HEK293 (cell line): ENCODE data around the gene TFAP2E.

Experiments
- CTCF ChIA-PET: fragments of 350-600 bp; formaldehyde crosslinking; extraction: SDS; loops from one replicate; lab custom pipeline; 2021; ENCODE audit warnings: antibody characterized with exemption; lab: Yijun Ruan, JAX
- POLR2A ChIA-PET: fragments of 300-600 bp; formaldehyde crosslinking; extraction: SDS; loops from one replicate; lab custom pipeline; 2020; ENCODE audit warnings: antibody characterized with exemption, inconsistent platforms; lab: Yijun Ruan, JAX
- H3K27ac ChIP-seq: fragments of 200-500 bp; sonication (Bioruptor generic); 2 replicates; pipeline ENCODE4 v1.5.1; 2014; ENCODE audit warnings: low read depth, low read length, control low read depth, inconsistent platforms; ENCODE audit errors: extremely low read depth
- H3K36me3 ChIP-seq, 2 experiments: fragments of 200-500 bp in 1 of 2; sonication (Bioruptor generic) in 1 of 2; 1 replicate in 1 of 2; 2 replicates in 1 of 2; pipeline ENCODE4 v1.5.1; 2014 to 2017; ENCODE audit warnings: inconsistent platforms in 2 of 2, low read length in 2 of 2; ENCODE audit not compliant: control insufficient read depth in 2 of 2, insufficient read depth in 1 of 2
- H3K4me1 ChIP-seq: fragments of 200-500 bp; sonication (Bioruptor generic); 2 replicates; pipeline ENCODE4 v1.5.1; 2014; ENCODE audit warnings: mild to moderate bottlenecking, low read length, inconsistent platforms; ENCODE audit not compliant: control insufficient read depth, insufficient read depth
- H3K4me3 ChIP-seq: 2 replicates; pipeline ENCODE4 v1.5.1; 2011; ENCODE audit warnings: low read depth, mild to moderate bottlenecking, control low read depth, low read length, moderate library complexity
- H3K9me3 ChIP-seq: fragments of 200-500 bp; sonication (Bioruptor generic); 2 replicates; pipeline ENCODE4 v1.5.1; 2014; ENCODE audit warnings: low read depth, low read length, inconsistent platforms; ENCODE audit not compliant: control insufficient read depth, insufficient read depth
- TRIM28 ChIP-seq: IDR thresholded peaks from 2 replicates; pipeline ENCODE4 v1.6.1; 2011; ENCODE audit warnings: low read length, control low read depth, borderline replicate concordance
- YY1 ChIP-seq: fragments of 450-650 bp; formaldehyde crosslinking; IDR thresholded peaks from 2 replicates; pipeline ENCODE4 v1.5.1; 2018; ENCODE audit warnings: missing biosample characterization, missing genetic modification characterization
- ZBTB44 ChIP-seq: fragments of 450-650 bp; IDR thresholded peaks from 2 replicates; pipeline ENCODE4 v1.5.1; 2018; ENCODE audit warnings: missing biosample characterization, mild to moderate bottlenecking, missing genetic modification characterization
- ZBTB7A ChIP-seq: fragments of 450-650 bp; formaldehyde crosslinking; IDR thresholded peaks from 2 replicates; pipeline ENCODE4 v1.5.1; 2016; ENCODE audit warnings: low read depth, missing biosample characterization, missing genetic modification characterization
- ZIC2 ChIP-seq: fragments of 450-650 bp; formaldehyde crosslinking; IDR thresholded peaks from 2 replicates; pipeline ENCODE4 v1.5.1; 2016; ENCODE audit warnings: missing biosample characterization, missing genetic modification characterization
- ZNF184 ChIP-seq: fragments of 450-650 bp; IDR thresholded peaks from 2 replicates; pipeline ENCODE4 v1.5.1; 2018; ENCODE audit warnings: missing biosample characterization, mild to moderate bottlenecking, missing genetic modification characterization
- ZNF23 ChIP-seq: fragments of 450-650 bp; formaldehyde crosslinking; IDR thresholded peaks from 2 replicates; pipeline ENCODE4 v1.5.1; 2016; ENCODE audit warnings: missing biosample characterization, missing genetic modification characterization, borderline replicate concordance
- ZNF239 ChIP-seq: fragments of 450-650 bp; formaldehyde crosslinking; IDR thresholded peaks from 2 replicates; pipeline ENCODE4 v1.5.1; 2016; ENCODE audit warnings: missing biosample characterization, missing genetic modification characterization
- ZNF248 ChIP-seq: fragments of 450-650 bp; formaldehyde crosslinking; IDR thresholded peaks from 2 replicates; pipeline ENCODE4 v1.5.1; 2017; ENCODE audit warnings: missing biosample characterization, missing genetic modification characterization
- ZNF274 ChIP-seq, 2 experiments: fragments of 200-500 bp in 1 of 2; fragments of 450-650 bp in 1 of 2; sonication (Bioruptor generic) in 1 of 2; formaldehyde crosslinking in 1 of 2; IDR thresholded peaks; 2 replicates each; pipeline versions ENCODE4 v1.5.1 to v1.6.1; 2014 to 2016; ENCODE audit warnings: borderline replicate concordance in 1 of 2, inconsistent platforms in 1 of 2, low read length in 1 of 2, missing biosample characterization in 1 of 2, missing genetic modification characterization in 1 of 2
- ZNF513 ChIP-seq: fragments of 450-650 bp; IDR thresholded peaks from 2 replicates; pipeline ENCODE4 v1.5.1; 2018; ENCODE audit warnings: missing biosample characterization, missing genetic modification characterization
- ZNF521 ChIP-seq: fragments of 450-650 bp; formaldehyde crosslinking; IDR thresholded peaks from 2 replicates; pipeline ENCODE4 v1.5.1; 2017; ENCODE audit warnings: missing biosample characterization, mild to moderate bottlenecking, missing genetic modification characterization
- ZNF560 ChIP-seq: fragments of 450-650 bp; formaldehyde crosslinking; IDR thresholded peaks from 2 replicates; pipeline ENCODE4 v1.5.1; 2017; ENCODE audit warnings: missing biosample characterization, missing genetic modification characterization, borderline replicate concordance
- ZNF580 ChIP-seq: fragments of 450-650 bp; formaldehyde crosslinking; IDR thresholded peaks from 2 replicates; pipeline ENCODE4 v1.5.1; 2016; ENCODE audit warnings: missing biosample characterization, missing genetic modification characterization
- ZNF585B ChIP-seq: fragments of 450-650 bp; formaldehyde crosslinking; IDR thresholded peaks from 2 replicates; pipeline ENCODE4 v1.5.1; 2016; ENCODE audit warnings: missing biosample characterization, missing genetic modification characterization
- ZNF645 ChIP-seq: fragments of 450-650 bp; formaldehyde crosslinking; IDR thresholded peaks from 2 replicates; pipeline ENCODE4; 2016; ENCODE audit warnings: missing biosample characterization, missing genetic modification characterization
- ZNF701 ChIP-seq: fragments of 450-650 bp; formaldehyde crosslinking; IDR thresholded peaks from 2 replicates; pipeline ENCODE4 v1.5.1; 2016; ENCODE audit warnings: missing biosample characterization, missing genetic modification characterization
- ZNF837 ChIP-seq: fragments of 450-650 bp; formaldehyde crosslinking; IDR thresholded peaks from 2 replicates; pipeline ENCODE4 v1.5.1; 2016; ENCODE audit warnings: missing biosample characterization, missing genetic modification characterization
- ZSCAN30 ChIP-seq: fragments of 450-650 bp; IDR thresholded peaks from 2 replicates; pipeline ENCODE4 v1.5.1; 2018; ENCODE audit warnings: missing biosample characterization, mild to moderate bottlenecking, missing genetic modification characterization, moderate library complexity

TFAP2E gene

GRCh38 chr1:35597870-35598269, 24.8 kb downstream of the TFAP2E start:
- Histone ChIP-seq H3K4me1 (no peaks in the 10 kb centered on the region), H3K27ac (no peak overlapping the region), H3K9me3 (no peaks in the 10 kb centered on the region), H3K36me3 (peaks cover 17 to 63% of the 10 kb centered on the region in 2 experiments), H3K4me3 (no peak overlapping the region)
- ChIA-PET POLR2A (no interaction called here), CTCF (no interaction called here)
- TF ChIP-seq ZNF248: no peak
- no peak for TF ChIP-seq TRIM28
- TF ChIP-seq ZNF274 (IDR thresholded peaks at IDR 0.05; ENCODE audit: low read length): no peak
- TF ChIP-seq ZNF274 (tag by site-specific recombination; IDR thresholded peaks at IDR 0.05; ENCODE audit: borderline replicate concordance): no peak
- TF ChIP-seq ZNF239 (tag by site-specific recombination): no peak
- no peak for TF ChIP-seq ZNF521 (tag by site-specific recombination)
- no peak for TF ChIP-seq ZBTB7A
- TF ChIP-seq ZSCAN30 (tag by site-specific recombination): no peak
- no peak for TF ChIP-seq ZNF560 (tag by site-specific recombination)

- CTCF ChIA-PET: interaction anchor here (4.1 kb wide), 1 partner anchor 117 kb away, joined by 14 read pairs; no protein-coding TSS in a partner anchor
- POLR2A ChIA-PET: no interaction called here
- Histone ChIP-seq H3K4me3 (no peak overlapping the region), H3K4me1 (no peaks in the 10 kb centered on the region), H3K36me3 (peaks cover 21 to 72% of the 10 kb centered on the region in 2 experiments), H3K9me3 (no peaks in the 10 kb centered on the region), H3K27ac (no peak overlapping the region)
- TF ChIP-seq ZNF580 (tag by site-specific recombination): no peak
- TF ChIP-seq ZNF513 (tag by site-specific recombination): no peak
- no peak for TF ChIP-seq ZBTB44 (tag by site-specific recombination)
- TF ChIP-seq ZNF645 (tag by site-specific recombination): no peak
- no peak for TF ChIP-seq ZIC2 (tag by site-specific recombination)
- no peak for TF ChIP-seq ZNF837 (tag by site-specific recombination)
- TF ChIP-seq YY1: no peak
- no peak for TF ChIP-seq ZNF184
- no peak for TF ChIP-seq ZNF560 (tag by site-specific recombination)
- TF ChIP-seq ZNF585B (tag by site-specific recombination): no peak
- no peak for TF ChIP-seq ZNF701 (tag by site-specific recombination)
- TF ChIP-seq ZSCAN30 (tag by site-specific recombination): no peak
- no peak for TF ChIP-seq ZNF23 (tag by site-specific recombination)
These were observed 25.8 kb downstream of the TFAP2E start for GRCh38 chr1:35598895-35599294.
